Large intestine (tissue), 12 donors: Measurements from ENCODE around the gene GPR171. TPM values are rescaled to one million over a fixed set of nuclear protein-coding genes. Genes with fewer than 3 reads are reported as not detected.
"Not testable (repeated sequence)": the region's sequence is repeated elsewhere in the genome, so short reads cannot be mapped to it uniquely, and the experiment has no call there.

Experiments used
- DNase-seq, 2 donors: peaks; one replicate each; pipeline versions ENCODE4 v3.0.0 to v3.0.0-alpha.2; 2013
- H3K27ac ChIP-seq: one replicate; pipeline ENCODE4 v1.5.1; 2013; ENCODE audit warnings: low read length
- H3K27me3 ChIP-seq: 2 replicates; pipeline ENCODE4 v1.6.1; 2013; ENCODE audit warnings: low read length; ENCODE audit not compliant: control insufficient read depth, insufficient read depth
- H3K36me3 ChIP-seq: 2 replicates; pipeline ENCODE4 v1.6.1; 2013; ENCODE audit warnings: low read length; ENCODE audit not compliant: control insufficient read depth, insufficient read depth
- H3K4me1 ChIP-seq: one replicate; pipeline ENCODE4 v1.6.1; 2013; ENCODE audit warnings: low read length; ENCODE audit not compliant: control insufficient read depth, insufficient read depth
- H3K4me3 ChIP-seq: one replicate; pipeline ENCODE4 v1.5.1; 2013; ENCODE audit warnings: low read length
- H3K9me3 ChIP-seq: one replicate; pipeline ENCODE4 v1.6.1; 2013; ENCODE audit warnings: mild to moderate bottlenecking, low read depth, low read length, moderate library complexity; ENCODE audit not compliant: control insufficient read depth
- WGBS: methylation state at CpG from one replicate; pipeline ENCODE4 v1.1.5; 2013; ENCODE audit warnings: low lambda C conversion rate; ENCODE audit not compliant: insufficient coverage; 5-methylcytosine and 5-hydroxymethylcytosine counted together
- long read RNA-seq, 11 donors: transcript quantifications; one replicate each; lab custom pipeline, GENCODE V29; 2026
- polyA plus RNA-seq: library from polyadenylated mRNA; unstranded; fragments of 120-200 nt; gene quantifications from one replicate; pipeline ENCODE4 v1.2.1, GENCODE V29; 2013

Gene GPR171
- polyA plus RNA-seq = 2.5 TPM
- long read RNA-seq, donor 1 = 0 reads
- long read RNA-seq, donor 2, partial matches to known transcripts = 0 of 1 reads
- long read RNA-seq, donor 2, other reads (novel, unspliced or antisense) = 0 of 1 reads
- long read RNA-seq, donor 3 = 0 reads
- long read RNA-seq, donor 4 = 0 reads
- long read RNA-seq, donor 5 = 0 reads
- long read RNA-seq, donor 6, partial matches to known transcripts = 0 of 2 reads
- long read RNA-seq, donor 6, other reads (novel, unspliced or antisense) = 0 of 2 reads
- long read RNA-seq, donor 7, partial matches to known transcripts = 0 of 1 reads
- long read RNA-seq, donor 7, other reads (novel, unspliced or antisense) = 0 of 1 reads
- long read RNA-seq, donor 8, partial matches to known transcripts = 0 of 3 reads
- long read RNA-seq, donor 8, other reads (novel, unspliced or antisense) = 0 of 3 reads
- long read RNA-seq, donor 9, partial matches to known transcripts = 0 of 1 reads
- long read RNA-seq, donor 9, other reads (novel, unspliced or antisense) = 0 of 1 reads
- long read RNA-seq, donor 10, partial matches to known transcripts = 0 of 1 reads
- long read RNA-seq, donor 10, other reads (novel, unspliced or antisense) = 0 of 1 reads
- long read RNA-seq, donor 11 = 0 reads

GRCh38 chr3:151203051-151203420 is at the start of gene GPR171:
GPR171 (minus strand) TSS chr3:151203216; CDS start chr3:151199386, 3,830 bp downstream.
- WGBS = 100% methylated on average over 1 of the region's 3 CpGs
- Histone ChIP-seq H3K27ac (no peak within 1 kb of the TSS), H3K36me3 (no peaks in the 10 kb centered on the region), H3K9me3 (no peaks in the 10 kb centered on the region), H3K4me3 (no peak within 1 kb of the TSS), H3K4me1 (peaks cover 5% of the 10 kb centered on the region), H3K27me3 (no peaks in the 10 kb centered on the region)
- DNase-seq = no peak

- Histone ChIP-seq H3K27ac (no peak overlapping the region), H3K4me1 (no peaks in the 10 kb centered on the region), H3K9me3 (no peaks in the 10 kb centered on the region), H3K27me3 (no peaks in the 10 kb centered on the region), H3K4me3 (no peak overlapping the region), H3K36me3 (no peaks in the 10 kb centered on the region)
- no peak for DNase-seq
- no CpG with 5 or more reads among the region's 3 CpGs for WGBS
Measured at GRCh38 chr3:151248772-151249337, 45.8 kb upstream of the GPR171 start.

GRCh38 chr3:151242006-151242405 is 39.0 kb upstream of the GPR171 start:
- not testable (repeated sequence) for H3K36me3 ChIP-seq, DNase-seq, H3K4me3 ChIP-seq, H3K4me1 ChIP-seq, H3K27me3 ChIP-seq, H3K9me3 ChIP-seq, H3K27ac ChIP-seq
- WGBS = no CpG with 5 or more reads among the region's 18 CpGs

- DNase-seq = no peak
- Histone ChIP-seq H3K9me3 (no peaks in the 10 kb centered on the region), H3K4me1 (no peaks in the 10 kb centered on the region), H3K27me3 (no peaks in the 10 kb centered on the region), H3K4me3 (no peak overlapping the region), H3K27ac (no peak overlapping the region), H3K36me3 (no peaks in the 10 kb centered on the region)
- 80% methylated on average over 1 of the region's 7 CpGs for WGBS
Measured at GRCh38 chr3:151236736-151237135, 33.7 kb upstream of the GPR171 start.

GRCh38 chr3:151236316-151236715 is 33.3 kb upstream of the GPR171 start:
- Histone ChIP-seq H3K4me1 (no peaks in the 10 kb centered on the region), H3K27ac (no peak overlapping the region), H3K27me3 (no peaks in the 10 kb centered on the region), H3K9me3 (no peaks in the 10 kb centered on the region), H3K36me3 (no peaks in the 10 kb centered on the region), H3K4me3 (no peak overlapping the region)
- no peak for DNase-seq
- no CpG with 5 or more reads among the region's 2 CpGs for WGBS

GRCh38 chr3:151234825-151235224 is 31.8 kb upstream of the GPR171 start:
- no peak for DNase-seq
- WGBS = no CpG with 5 or more reads among the region's 6 CpGs
- no peaks in the 10 kb centered on the region for H3K4me1 ChIP-seq
- no peaks in the 10 kb centered on the region for H3K9me3 ChIP-seq
- H3K4me3 ChIP-seq = no peak overlapping the region
- no peak overlapping the region for H3K27ac ChIP-seq
- H3K27me3 ChIP-seq = no peaks in the 10 kb centered on the region
- no peaks in the 10 kb centered on the region for H3K36me3 ChIP-seq

GRCh38 chr3:151232991-151233390 is 30.0 kb upstream of the GPR171 start:
- Histone ChIP-seq H3K9me3 (no peaks in the 10 kb centered on the region), H3K27ac (no peak overlapping the region), H3K4me3 (no peak overlapping the region), H3K4me1 (no peaks in the 10 kb centered on the region), H3K36me3 (no peaks in the 10 kb centered on the region), H3K27me3 (no peaks in the 10 kb centered on the region)
- no CpG with 5 or more reads among the region's 4 CpGs for WGBS
- DNase-seq = no peak

- not testable (repeated sequence) for DNase-seq, H3K4me1 ChIP-seq, H3K9me3 ChIP-seq, H3K4me3 ChIP-seq, H3K27ac ChIP-seq, H3K36me3 ChIP-seq, H3K27me3 ChIP-seq
Measured at GRCh38 chr3:151232403-151232802, 29.4 kb upstream of the GPR171 start.

- DNase-seq = peak in 1 of 2 donors; percentile 37
- Histone ChIP-seq H3K27ac (no peak overlapping the region), H3K9me3 (no peaks in the 10 kb centered on the region), H3K4me1 (peaks cover 4% of the 10 kb centered on the region), H3K4me3 (no peak overlapping the region), H3K27me3 (no peaks in the 10 kb centered on the region), H3K36me3 (no peaks in the 10 kb centered on the region)
- 58% methylated on average over 4 of the region's 4 CpGs for WGBS
Measured at GRCh38 chr3:151230646-151231045, 27.6 kb upstream of the GPR171 start.

- H3K4me3 ChIP-seq = no peak overlapping the region
- no peak overlapping the region for H3K27ac ChIP-seq
- no peaks in the 10 kb centered on the region for H3K36me3 ChIP-seq
- H3K9me3 ChIP-seq = no peaks in the 10 kb centered on the region
- no CpG with 5 or more reads among the region's 1 CpG for whole genome bisulfite sequencing
- H3K4me1 ChIP-seq = peaks cover 4% of the 10 kb centered on the region
- H3K27me3 ChIP-seq = no peaks in the 10 kb centered on the region
- no peak for DNase-seq
Measured at GRCh38 chr3:151228666-151229040, 25.6 kb upstream of the GPR171 start.
